Panc1 (cell line): Measurements from ENCODE around the gene SCGB1A1. TPM values are rescaled to one million over a fixed set of nuclear protein-coding genes. Genes with fewer than 3 reads are reported as not detected.

Source experiments
- ATAC-seq: fragments of 200-7000 bp; cut with Tn5 transposase; 2 replicates; pipeline ENCODE4 v1.9.1; 2020; ENCODE audit warnings: mild to moderate bottlenecking, moderate library complexity
- BruUV-seq: library from RNA; stranded (reverse); fragments of 400-500 nt; replicated peaks from 2 replicates; lab custom pipeline; 2021; lab: Mats Ljungman, UMichigan
- CTCF ChIA-PET: fragments of 300-600 bp; sonication (Branson Sonifier 250); formaldehyde crosslinking; loops from one replicate; lab custom pipeline; 2022; ENCODE audit warnings: antibody characterized with exemption; lab: Charles Lee
- POLR2A ChIA-PET: fragments of 300-600 bp; sonication (Branson Sonifier 250); formaldehyde crosslinking; loops from one replicate; lab custom pipeline; 2022; ENCODE audit warnings: antibody characterized with exemption; lab: Charles Lee
- DNase-seq: peaks from one replicate; pipeline ENCODE4 v3.0.0-alpha.2; 2010; ENCODE audit warnings: low read depth, low spot score
- H3K27ac ChIP-seq: 2 replicates; pipeline ENCODE4 v1.5.1; 2011; ENCODE audit warnings: mild to moderate bottlenecking, low read length, inconsistent platforms
- H3K27me3 ChIP-seq: fragments of 200-500 bp; sonication (Bioruptor generic); 2 replicates; pipeline ENCODE4 v1.6.0; 2014; ENCODE audit warnings: low read length, inconsistent platforms; ENCODE audit not compliant: control insufficient read depth, insufficient read depth
- H3K36me3 ChIP-seq: fragments of 200-500 bp; sonication (Bioruptor generic); 2 replicates; pipeline ENCODE4 v1.5.1; 2014; ENCODE audit warnings: inconsistent platforms, mild to moderate bottlenecking, low read length, moderate library complexity; ENCODE audit not compliant: control insufficient read depth, insufficient read depth
- H3K4me1 ChIP-seq: 2 replicates; pipeline ENCODE4 v1.5.1; 2011; ENCODE audit warnings: inconsistent platforms, mild to moderate bottlenecking, low read length, moderate library complexity; ENCODE audit not compliant: control insufficient read depth, insufficient read depth
- H3K4me3 ChIP-seq, 2 experiments: 2 replicates each; pipeline ENCODE4 v1.5.1; 2011 to 2012; ENCODE audit warnings: low read depth in 2 of 2, low read length in 2 of 2, mild to moderate bottlenecking in 2 of 2, inconsistent platforms in 1 of 2, moderate library complexity in 1 of 2
- H3K9me3 ChIP-seq: fragments of 200-500 bp; sonication (Bioruptor generic); 2 replicates; pipeline ENCODE4 v1.5.1; 2014; ENCODE audit warnings: low read depth, mild to moderate bottlenecking, inconsistent platforms, low read length, moderate library complexity; ENCODE audit not compliant: control insufficient read depth, insufficient read depth
- POLR2AphosphoS5 ChIP-seq: IDR thresholded peaks from 2 replicates; pipeline ENCODE4 v1.6.1; 2012; ENCODE audit warnings: mild to moderate bottlenecking, low read depth, low read length, moderate library complexity
- SIN3A ChIP-seq: IDR thresholded peaks from 2 replicates; pipeline ENCODE4 v1.6.1; 2012; ENCODE audit warnings: low read depth, mild to moderate bottlenecking, low read length, moderate library complexity, borderline replicate concordance; ENCODE audit not compliant: insufficient read depth
- TCF7L2 ChIP-seq: IDR thresholded peaks from 2 replicates; pipeline ENCODE4 v1.6.1; 2011; ENCODE audit warnings: mild to moderate bottlenecking, low read depth, low read length, inconsistent platforms
- in situ Hi-C: cut with HindIII; loops from 2 replicates; pipeline ENCODE4 v1.10.0; 2016; ENCODE audit warnings: low sequenced_read_pairs, low pct_unique_long_range_greater_than_20kb
- intact Hi-C: fragments of 100-400 bp; cut with micrococcal nuclease; formaldehyde crosslinking; loops from one replicate; pipeline ENCODE4 v1.10.0; 2022; ENCODE audit not compliant: unreplicated experiment
- total RNA-seq: library from RNA; stranded (reverse); gene quantifications from one replicate; pipeline ENCODE4 v1.2.1, GENCODE V29; 2021; ENCODE audit not compliant: unreplicated experiment
- TF ChIP-seq, protein P1 (sequence below): fragments of 450-650 bp; IDR thresholded peaks from 2 replicates; pipeline ENCODE4 v1.5.1; 2017; ENCODE audit warnings: mild to moderate bottlenecking
- TF ChIP-seq, protein P2 (sequence below), 2 experiments: IDR thresholded peaks; 2 replicates each; pipeline ENCODE4 v1.6.1; 2011 to 2012; ENCODE audit warnings: low read depth in 2 of 2, control low read depth in 1 of 2, low read length in 1 of 2, mild to moderate bottlenecking in 1 of 2, moderate library complexity in 1 of 2; ENCODE audit not compliant: insufficient read depth in 1 of 2

SCGB1A1 gene
- total RNA-seq, 1 experiment from 2014 or later = 1.1 TPM

DNA sequence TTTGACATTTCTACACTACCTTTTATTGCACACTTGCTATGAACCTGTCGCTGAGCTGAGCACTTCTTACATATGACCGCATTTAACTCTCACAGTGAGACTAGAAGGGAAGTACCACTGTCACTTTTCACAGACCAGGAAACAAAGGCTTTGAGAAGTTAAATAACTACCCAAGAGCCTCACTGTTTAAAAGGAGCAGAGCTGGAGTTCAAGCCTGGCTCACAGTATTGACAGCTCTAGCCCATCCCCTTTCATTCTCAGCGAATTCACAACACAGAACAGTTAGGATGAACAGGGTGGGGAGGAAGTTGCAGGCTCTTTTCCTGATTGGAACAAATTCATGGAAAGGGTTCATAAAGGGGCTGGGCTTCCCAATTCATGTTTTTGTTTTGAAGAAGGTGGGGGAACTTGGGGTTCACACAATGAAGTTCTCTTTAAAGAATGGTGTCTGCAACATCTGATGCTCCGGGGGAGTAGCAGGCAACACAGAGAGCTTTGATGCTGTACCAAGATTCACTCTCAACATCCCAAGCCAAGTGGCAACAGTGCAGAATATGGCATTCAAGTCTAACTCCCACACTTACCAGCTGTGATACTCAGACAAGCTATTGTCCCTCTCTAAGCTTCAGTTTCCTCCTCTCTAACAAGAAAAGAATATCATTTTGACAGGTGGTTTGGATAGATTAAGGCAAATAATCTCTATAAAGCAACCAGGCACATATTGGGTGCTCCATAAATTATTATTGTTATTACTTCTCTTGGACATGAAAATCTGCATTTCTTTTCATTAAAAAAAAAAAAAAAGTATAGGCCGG lies 17.2 kb downstream of the SCGB1A1 start:
- no peak for ATAC-seq
- no peaks in the 10 kb centered on the region for H3K27me3 ChIP-seq
- H3K9me3 ChIP-seq = no peaks in the 10 kb centered on the region
- intact Hi-C loops = no loop called here
- ChIA-PET POLR2A (interaction anchor here (0.6 to 0.7 kb wide), 2 partner anchors 60 to 214 kb away, joined by 8 to 10 read pairs; no protein-coding TSS in a partner anchor), CTCF (interaction anchor here (0.5 to 0.6 kb wide), 2 partner anchors 8 to 69 kb away, joined by 3 read pairs; no protein-coding TSS in a partner anchor)
- peak overlapping the region; percentile 89 for H3K27ac ChIP-seq
- no peak for TF ChIP-seq POLR2AphosphoS5
- TF ChIP-seq SIN3A = no peak
- TF ChIP-seq, protein P1, sequence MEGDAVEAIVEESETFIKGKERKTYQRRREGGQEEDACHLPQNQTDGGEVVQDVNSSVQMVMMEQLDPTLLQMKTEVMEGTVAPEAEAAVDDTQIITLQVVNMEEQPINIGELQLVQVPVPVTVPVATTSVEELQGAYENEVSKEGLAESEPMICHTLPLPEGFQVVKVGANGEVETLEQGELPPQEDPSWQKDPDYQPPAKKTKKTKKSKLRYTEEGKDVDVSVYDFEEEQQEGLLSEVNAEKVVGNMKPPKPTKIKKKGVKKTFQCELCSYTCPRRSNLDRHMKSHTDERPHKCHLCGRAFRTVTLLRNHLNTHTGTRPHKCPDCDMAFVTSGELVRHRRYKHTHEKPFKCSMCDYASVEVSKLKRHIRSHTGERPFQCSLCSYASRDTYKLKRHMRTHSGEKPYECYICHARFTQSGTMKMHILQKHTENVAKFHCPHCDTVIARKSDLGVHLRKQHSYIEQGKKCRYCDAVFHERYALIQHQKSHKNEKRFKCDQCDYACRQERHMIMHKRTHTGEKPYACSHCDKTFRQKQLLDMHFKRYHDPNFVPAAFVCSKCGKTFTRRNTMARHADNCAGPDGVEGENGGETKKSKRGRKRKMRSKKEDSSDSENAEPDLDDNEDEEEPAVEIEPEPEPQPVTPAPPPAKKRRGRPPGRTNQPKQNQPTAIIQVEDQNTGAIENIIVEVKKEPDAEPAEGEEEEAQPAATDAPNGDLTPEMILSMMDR = no peak
- TF ChIP-seq, protein P2, sequence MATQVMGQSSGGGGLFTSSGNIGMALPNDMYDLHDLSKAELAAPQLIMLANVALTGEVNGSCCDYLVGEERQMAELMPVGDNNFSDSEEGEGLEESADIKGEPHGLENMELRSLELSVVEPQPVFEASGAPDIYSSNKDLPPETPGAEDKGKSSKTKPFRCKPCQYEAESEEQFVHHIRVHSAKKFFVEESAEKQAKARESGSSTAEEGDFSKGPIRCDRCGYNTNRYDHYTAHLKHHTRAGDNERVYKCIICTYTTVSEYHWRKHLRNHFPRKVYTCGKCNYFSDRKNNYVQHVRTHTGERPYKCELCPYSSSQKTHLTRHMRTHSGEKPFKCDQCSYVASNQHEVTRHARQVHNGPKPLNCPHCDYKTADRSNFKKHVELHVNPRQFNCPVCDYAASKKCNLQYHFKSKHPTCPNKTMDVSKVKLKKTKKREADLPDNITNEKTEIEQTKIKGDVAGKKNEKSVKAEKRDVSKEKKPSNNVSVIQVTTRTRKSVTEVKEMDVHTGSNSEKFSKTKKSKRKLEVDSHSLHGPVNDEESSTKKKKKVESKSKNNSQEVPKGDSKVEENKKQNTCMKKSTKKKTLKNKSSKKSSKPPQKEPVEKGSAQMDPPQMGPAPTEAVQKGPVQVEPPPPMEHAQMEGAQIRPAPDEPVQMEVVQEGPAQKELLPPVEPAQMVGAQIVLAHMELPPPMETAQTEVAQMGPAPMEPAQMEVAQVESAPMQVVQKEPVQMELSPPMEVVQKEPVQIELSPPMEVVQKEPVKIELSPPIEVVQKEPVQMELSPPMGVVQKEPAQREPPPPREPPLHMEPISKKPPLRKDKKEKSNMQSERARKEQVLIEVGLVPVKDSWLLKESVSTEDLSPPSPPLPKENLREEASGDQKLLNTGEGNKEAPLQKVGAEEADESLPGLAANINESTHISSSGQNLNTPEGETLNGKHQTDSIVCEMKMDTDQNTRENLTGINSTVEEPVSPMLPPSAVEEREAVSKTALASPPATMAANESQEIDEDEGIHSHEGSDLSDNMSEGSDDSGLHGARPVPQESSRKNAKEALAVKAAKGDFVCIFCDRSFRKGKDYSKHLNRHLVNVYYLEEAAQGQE (IDR thresholded peaks at IDR 0.05; ENCODE audit: insufficient read depth in 1 of 2, low read depth in 2 of 2, low read length in 1 of 2) = no peak
- TF ChIP-seq TCF7L2 = no peak
- peaks cover 63% of the 10 kb centered on the region for H3K4me1 ChIP-seq
- in situ Hi-C loops = no loop called here
- no peaks in the 10 kb centered on the region for H3K36me3 ChIP-seq
- no peak for DNase-seq
- no TSS peak for BruUV-seq
- no peak overlapping the region for H3K4me3 ChIP-seq

DNA sequence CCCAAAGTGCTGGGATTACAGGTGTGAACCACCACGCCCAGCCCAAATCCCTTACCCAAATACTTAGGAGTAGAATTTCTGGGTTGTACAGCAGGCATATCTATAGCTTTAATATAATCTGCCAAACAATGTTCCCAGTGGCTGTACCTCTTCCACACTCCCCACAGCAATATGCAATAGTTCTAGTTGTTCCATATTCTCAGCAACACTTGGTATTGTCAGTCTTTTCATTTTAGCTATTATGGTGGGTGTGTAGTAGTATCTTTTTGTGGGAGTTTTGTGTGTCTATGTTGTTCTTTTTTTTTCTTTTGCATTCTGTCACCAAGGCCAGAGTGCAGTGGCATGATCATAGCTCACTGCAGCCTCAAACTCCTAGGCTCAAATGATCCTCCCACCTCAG lies 18.8 kb downstream of the SCGB1A1 start:
- Histone ChIP-seq H3K4me1 (peaks cover 48% of the 10 kb centered on the region), H3K4me3 (no peak overlapping the region), H3K9me3 (no peaks in the 10 kb centered on the region), H3K36me3 (no peaks in the 10 kb centered on the region), H3K27ac (peak overlapping the region; percentile 71; the same call in 1 of the 2 replicates), H3K27me3 (no peaks in the 10 kb centered on the region)
- POLR2A ChIA-PET = no interaction called here
- intact Hi-C loops = no loop called here
- in situ Hi-C loops = no loop called here
- TF ChIP-seq TCF7L2 (no peak), POLR2AphosphoS5 (no peak), SIN3A (no peak)
- TF ChIP-seq, protein P2 (IDR thresholded peaks at IDR 0.05; ENCODE audit: insufficient read depth in 1 of 2, low read depth in 2 of 2, low read length in 1 of 2) = no peak
- TF ChIP-seq, protein P1 = no peak
- CTCF ChIA-PET = no interaction called here
- ATAC-seq (no peak), DNase-seq (no peak)
- BruUV-seq = no TSS peak
